Activated gamma-delta T cell (primary cell): Measurements from ENCODE around the gene TMX4.
"Not testable (repeated sequence)": the region's sequence is repeated elsewhere in the genome, so short reads cannot be mapped to it uniquely, and the experiment has no call there.

Source experiments
- DNase-seq: peaks from one replicate; lab custom pipeline; 2025; lab: John Stamatoyannopoulos, UW
- total RNA-seq, 2 donors: gene quantifications; one replicate each; lab custom pipeline; 2026; lab: John Stamatoyannopoulos, UW

Gene TMX4
- 118 to 163 reads per million in 2 donors for total RNA-seq

- peak; percentile 81 for DNase-seq
These were observed at the start of gene TMX4 for GRCh38 chr20:8019246-8019997. Gene TMX4, minus strand, starts transcription at chr20:8019761. Its CDS starts 148 bp downstream, at chr20:8019613.

GRCh38 chr20:8067082-8067481 is 47.5 kb upstream of the TMX4 start:
- DNase-seq, result no peak

- no peak for DNase-seq
These were observed 47.1 kb upstream of the TMX4 start for GRCh38 chr20:8066662-8067061.

GRCh38 chr20:8065691-8066090 is 46.1 kb upstream of the TMX4 start:
- DNase-seq, result no peak

- no peak for DNase-seq
These were observed 43.2 kb upstream of the TMX4 start for GRCh38 chr20:8062756-8063155.

- no peak for DNase-seq
These were observed 42.4 kb upstream of the TMX4 start for GRCh38 chr20:8061861-8062518.

GRCh38 chr20:8060977-8061376 is 41.4 kb upstream of the TMX4 start:
- DNase-seq, result no peak

GRCh38 chr20:8057871-8058270 is 38.3 kb upstream of the TMX4 start:
- no peak for DNase-seq

GRCh38 chr20:8055096-8055495 is 35.5 kb upstream of the TMX4 start:
- DNase-seq, result no peak

GRCh38 chr20:8050157-8050837 is 30.7 kb upstream of the TMX4 start:
- no peak for DNase-seq

- DNase-seq, result no peak
These were observed 29.7 kb upstream of the TMX4 start for GRCh38 chr20:8049310-8049709.

- no peak for DNase-seq
These were observed 26.4 kb upstream of the TMX4 start for GRCh38 chr20:8045946-8046345.

GRCh38 chr20:8043687-8044282 is 24.2 kb upstream of the TMX4 start:
- DNase-seq, result no peak

GRCh38 chr20:8039042-8039441 is 19.5 kb upstream of the TMX4 start:
- DNase-seq, result no peak

- DNase-seq, result no peak
These were observed 17.2 kb upstream of the TMX4 start for GRCh38 chr20:8036771-8037170.

- DNase-seq, result no peak
These were observed 13.7 kb upstream of the TMX4 start for GRCh38 chr20:8033151-8033841.

GRCh38 chr20:8032499-8032898 is 12.9 kb upstream of the TMX4 start:
- DNase-seq, result no peak

GRCh38 chr20:8031539-8031938 is 12.0 kb upstream of the TMX4 start:
- DNase-seq, result not testable (repeated sequence)

GRCh38 chr20:8021541-8022269 is 2.1 kb upstream of the TMX4 start:
- no peak for DNase-seq

- DNase-seq, result no peak
These were observed 936 bp upstream of the TMX4 start for GRCh38 chr20:8020314-8021079.

- DNase-seq, result no peak
These were observed 362 bp upstream of the TMX4 start for GRCh38 chr20:8019998-8020247.
